T-helper 2 cell treated with Interferon-gamma antibody and Interleukin-4, amounts not matched to agents 5 μg/mL and 100 μg/mL, for 36 hours (primary cell): ENCODE measurements around the gene PACS2.

Source experiments
- DNase-seq: peaks from one replicate; pipeline ENCODE4 v3.0.0; 2021; ENCODE audit warnings: low spot score
- H3K27ac Mint-ChIP-seq: one replicate; pipeline ENCODE4 v1.8.0; 2021; ENCODE audit warnings: mild to moderate bottlenecking, mixed read lengths
- H3K27me3 Mint-ChIP-seq: one replicate; pipeline ENCODE4 v1.8.0; 2021; ENCODE audit warnings: low read depth, mixed read lengths
- H3K36me3 Mint-ChIP-seq: one replicate; pipeline ENCODE4 v1.8.0; 2021; ENCODE audit warnings: low read depth, mixed read lengths
- H3K4me1 Mint-ChIP-seq: one replicate; pipeline ENCODE4 v1.8.0; 2021; ENCODE audit warnings: low read depth, mixed read lengths
- H3K4me3 Mint-ChIP-seq: one replicate; pipeline ENCODE4 v1.8.0; 2022; ENCODE audit warnings: mild to moderate bottlenecking, moderate library complexity, mixed read lengths
- H3K9me3 Mint-ChIP-seq: one replicate; pipeline ENCODE4 v1.8.0; 2021; ENCODE audit warnings: mixed read lengths

Gene PACS2

GRCh38 chr14:105398726-105399465 is 84.3 kb downstream of the PACS2 start:
- Mint-ChIP-seq H3K4me1 (peaks cover 6% of the 10 kb centered on the region), H3K36me3 (peaks cover 35% of the 10 kb centered on the region), H3K9me3 (peaks cover 11% of the 10 kb centered on the region), H3K27ac (peak overlapping the region; percentile 90), H3K4me3 (peak overlapping the region; percentile 93), H3K27me3 (no peaks in the 10 kb centered on the region)
- no peak for DNase-seq

- H3K36me3 Mint-ChIP-seq = peaks cover 36% of the 10 kb centered on the region
- H3K27ac Mint-ChIP-seq = peak overlapping the region; percentile 90
- no peaks in the 10 kb centered on the region for H3K27me3 Mint-ChIP-seq
- H3K9me3 Mint-ChIP-seq = peaks cover 11% of the 10 kb centered on the region
- peak overlapping the region; percentile 93 for H3K4me3 Mint-ChIP-seq
- peaks cover 11% of the 10 kb centered on the region for H3K4me1 Mint-ChIP-seq
- no peak for DNase-seq
Observed at GRCh38 chr14:105399466-105399775, 84.9 kb downstream of the PACS2 start.

- no peak for DNase-seq
- Mint-ChIP-seq H3K4me3 (peak overlapping the region; percentile 93), H3K27me3 (no peaks in the 10 kb centered on the region), H3K27ac (no peak overlapping the region), H3K36me3 (peaks cover 40% of the 10 kb centered on the region), H3K4me1 (peaks cover 15% of the 10 kb centered on the region), H3K9me3 (peaks cover 11% of the 10 kb centered on the region)
Observed at GRCh38 chr14:105400016-105400415, 85.5 kb downstream of the PACS2 start.

GRCh38 chr14:105401699-105402098 is 87.2 kb downstream of the PACS2 start:
- no peak for DNase-seq
- Mint-ChIP-seq H3K4me1 (peaks cover 15% of the 10 kb centered on the region), H3K36me3 (peaks cover 42% of the 10 kb centered on the region), H3K27ac (no peak overlapping the region), H3K27me3 (no peaks in the 10 kb centered on the region), H3K9me3 (peaks cover 11% of the 10 kb centered on the region), H3K4me3 (no peak overlapping the region)

- no peak for DNase-seq
- Mint-ChIP-seq H3K9me3 (no peaks in the 10 kb centered on the region), H3K27me3 (peaks cover 26% of the 10 kb centered on the region), H3K36me3 (peaks cover 7% of the 10 kb centered on the region), H3K4me3 (no peak overlapping the region), H3K27ac (no peak overlapping the region), H3K4me1 (peaks cover 10% of the 10 kb centered on the region)
Observed at GRCh38 chr14:105408592-105408991, 94.0 kb downstream of the PACS2 start.

- H3K27me3 Mint-ChIP-seq = peaks cover 30% of the 10 kb centered on the region
- no peaks in the 10 kb centered on the region for H3K9me3 Mint-ChIP-seq
- peaks cover 6% of the 10 kb centered on the region for H3K4me1 Mint-ChIP-seq
- no peak overlapping the region for H3K27ac Mint-ChIP-seq
- peaks cover 7% of the 10 kb centered on the region for H3K36me3 Mint-ChIP-seq
- H3K4me3 Mint-ChIP-seq = no peak overlapping the region
- DNase-seq = no peak
Observed at GRCh38 chr14:105409364-105409763, 94.8 kb downstream of the PACS2 start.

GRCh38 chr14:105410642-105411016 is 96.1 kb downstream of the PACS2 start:
- Mint-ChIP-seq H3K36me3 (no peaks in the 10 kb centered on the region), H3K27ac (no peak overlapping the region), H3K9me3 (no peaks in the 10 kb centered on the region), H3K27me3 (peaks cover 30% of the 10 kb centered on the region), H3K4me3 (no peak overlapping the region), H3K4me1 (peaks cover 4% of the 10 kb centered on the region)
- no peak for DNase-seq

GRCh38 chr14:105411017-105411941 is 96.7 kb downstream of the PACS2 start:
- H3K27ac Mint-ChIP-seq = no peak overlapping the region
- no peaks in the 10 kb centered on the region for H3K9me3 Mint-ChIP-seq
- H3K4me1 Mint-ChIP-seq = peaks cover 4% of the 10 kb centered on the region
- no peaks in the 10 kb centered on the region for H3K36me3 Mint-ChIP-seq
- H3K27me3 Mint-ChIP-seq = peaks cover 30% of the 10 kb centered on the region
- no peak for DNase-seq
- peak overlapping the region; percentile 26 for H3K4me3 Mint-ChIP-seq

GRCh38 chr14:105411985-105412770 is 97.6 kb downstream of the PACS2 start:
- no peak for DNase-seq
- no peaks in the 10 kb centered on the region for H3K9me3 Mint-ChIP-seq
- no peak overlapping the region for H3K27ac Mint-ChIP-seq
- no peaks in the 10 kb centered on the region for H3K36me3 Mint-ChIP-seq
- no peak overlapping the region for H3K4me3 Mint-ChIP-seq
- peaks cover 4% of the 10 kb centered on the region for H3K4me1 Mint-ChIP-seq
- peaks cover 30% of the 10 kb centered on the region for H3K27me3 Mint-ChIP-seq

GRCh38 chr14:105412771-105413543 is 98.4 kb downstream of the PACS2 start:
- peaks cover 30% of the 10 kb centered on the region for H3K27me3 Mint-ChIP-seq
- peak overlapping the region; percentile 54 for H3K27ac Mint-ChIP-seq
- peak overlapping the region; percentile 22 for H3K4me3 Mint-ChIP-seq

GRCh38 chr14:105413544-105413886 is 99.0 kb downstream of the PACS2 start:
- no peak overlapping the region for H3K27ac Mint-ChIP-seq
- no peaks in the 10 kb centered on the region for H3K36me3 Mint-ChIP-seq
- H3K4me3 Mint-ChIP-seq = peak overlapping the region; percentile 18
- peaks cover 4% of the 10 kb centered on the region for H3K4me1 Mint-ChIP-seq
- H3K9me3 Mint-ChIP-seq = no peaks in the 10 kb centered on the region
- peaks cover 30% of the 10 kb centered on the region for H3K27me3 Mint-ChIP-seq
- no peak for DNase-seq

More at GRCh38 chr14:105412771-105413543, 98.4 kb downstream of the PACS2 start:
- H3K36me3 Mint-ChIP-seq = no peaks in the 10 kb centered on the region
- no peaks in the 10 kb centered on the region for H3K9me3 Mint-ChIP-seq
- peaks cover 4% of the 10 kb centered on the region for H3K4me1 Mint-ChIP-seq
- DNase-seq = no peak

GRCh38 chr14:105414456-105415371 is 100.2 kb downstream of the PACS2 start:
- H3K36me3 Mint-ChIP-seq = no peaks in the 10 kb centered on the region
- H3K27ac Mint-ChIP-seq = no peak overlapping the region
- DNase-seq = peak; percentile 74
- peak overlapping the region; percentile 71 for H3K4me3 Mint-ChIP-seq
- H3K27me3 Mint-ChIP-seq = peaks cover 27% of the 10 kb centered on the region
- H3K9me3 Mint-ChIP-seq = no peaks in the 10 kb centered on the region
- peaks cover 4% of the 10 kb centered on the region for H3K4me1 Mint-ChIP-seq
